Kidney epithelial cell (primary cell): ENCODE data around the gene REXO5. TPM values are rescaled to one million over a fixed set of nuclear protein-coding genes. Genes with fewer than 3 reads are reported as not detected.
A peak's percentile ranks its signal among the peaks of the same experiment; 100 is the strongest.

Experiments used
- DNase-seq: peaks from one replicate; pipeline ENCODE4 v3.0.0-alpha.2; 2010; ENCODE audit warnings: low read depth
- H3K27me3 ChIP-seq: 2 replicates; pipeline ENCODE4 v1.6.0; 2011; ENCODE audit warnings: low read length; ENCODE audit not compliant: control insufficient read depth, insufficient read depth
- H3K36me3 ChIP-seq: 2 replicates; pipeline ENCODE4 v1.5.1; 2011; ENCODE audit warnings: low read length; ENCODE audit not compliant: control insufficient read depth, insufficient read depth
- H3K4me3 ChIP-seq: 2 replicates; pipeline ENCODE4 v1.5.1; 2011; ENCODE audit warnings: low read depth, mild to moderate bottlenecking, control low read depth, low read length
- total RNA-seq: library from RNA; depleted of rRNA; stranded (reverse); fragments of >200 nt; gene quantifications from 2 replicates; pipeline ENCODE4 v1.2.3, GENCODE V29; 2015
- TF ChIP-seq, protein P1 (sequence below): IDR thresholded peaks from 2 replicates; pipeline ENCODE4 v1.5.1; 2011; ENCODE audit warnings: mild to moderate bottlenecking, moderate library complexity, low read length, control low read depth, inconsistent platforms; ENCODE audit not compliant: insufficient read depth, poor library complexity, severe bottlenecking

The REXO5 gene
- total RNA-seq, 1 donor from 2014 or later, result 2.7 TPM

DNA sequence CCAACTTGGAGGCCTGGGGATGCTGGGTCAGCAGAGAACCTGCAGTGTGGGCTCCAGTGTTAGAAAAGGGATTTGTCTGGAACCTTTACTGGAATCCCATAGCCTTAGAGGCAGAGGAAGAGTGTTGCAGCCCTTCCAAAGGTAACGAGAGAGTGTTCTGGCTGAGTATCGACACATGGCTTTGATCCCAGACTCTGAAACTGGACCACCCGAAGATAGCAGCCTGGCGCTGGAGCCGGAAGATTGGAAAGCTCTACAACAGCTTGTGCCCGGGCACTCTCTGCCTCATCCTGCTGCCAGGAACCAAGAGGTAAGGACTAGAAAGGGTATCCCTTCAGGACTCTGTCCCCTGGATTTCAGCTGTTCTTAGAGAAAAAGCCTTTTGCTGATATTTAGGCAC, 39.7 kb downstream of the REXO5 start:
- no peak overlapping the region for H3K4me3 ChIP-seq
- H3K36me3 ChIP-seq, result no peaks in the 10 kb centered on the region
- no peaks in the 10 kb centered on the region for H3K27me3 ChIP-seq
- no peak for DNase-seq
- TF ChIP-seq, protein P1, sequence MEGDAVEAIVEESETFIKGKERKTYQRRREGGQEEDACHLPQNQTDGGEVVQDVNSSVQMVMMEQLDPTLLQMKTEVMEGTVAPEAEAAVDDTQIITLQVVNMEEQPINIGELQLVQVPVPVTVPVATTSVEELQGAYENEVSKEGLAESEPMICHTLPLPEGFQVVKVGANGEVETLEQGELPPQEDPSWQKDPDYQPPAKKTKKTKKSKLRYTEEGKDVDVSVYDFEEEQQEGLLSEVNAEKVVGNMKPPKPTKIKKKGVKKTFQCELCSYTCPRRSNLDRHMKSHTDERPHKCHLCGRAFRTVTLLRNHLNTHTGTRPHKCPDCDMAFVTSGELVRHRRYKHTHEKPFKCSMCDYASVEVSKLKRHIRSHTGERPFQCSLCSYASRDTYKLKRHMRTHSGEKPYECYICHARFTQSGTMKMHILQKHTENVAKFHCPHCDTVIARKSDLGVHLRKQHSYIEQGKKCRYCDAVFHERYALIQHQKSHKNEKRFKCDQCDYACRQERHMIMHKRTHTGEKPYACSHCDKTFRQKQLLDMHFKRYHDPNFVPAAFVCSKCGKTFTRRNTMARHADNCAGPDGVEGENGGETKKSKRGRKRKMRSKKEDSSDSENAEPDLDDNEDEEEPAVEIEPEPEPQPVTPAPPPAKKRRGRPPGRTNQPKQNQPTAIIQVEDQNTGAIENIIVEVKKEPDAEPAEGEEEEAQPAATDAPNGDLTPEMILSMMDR, result no peak

DNA sequence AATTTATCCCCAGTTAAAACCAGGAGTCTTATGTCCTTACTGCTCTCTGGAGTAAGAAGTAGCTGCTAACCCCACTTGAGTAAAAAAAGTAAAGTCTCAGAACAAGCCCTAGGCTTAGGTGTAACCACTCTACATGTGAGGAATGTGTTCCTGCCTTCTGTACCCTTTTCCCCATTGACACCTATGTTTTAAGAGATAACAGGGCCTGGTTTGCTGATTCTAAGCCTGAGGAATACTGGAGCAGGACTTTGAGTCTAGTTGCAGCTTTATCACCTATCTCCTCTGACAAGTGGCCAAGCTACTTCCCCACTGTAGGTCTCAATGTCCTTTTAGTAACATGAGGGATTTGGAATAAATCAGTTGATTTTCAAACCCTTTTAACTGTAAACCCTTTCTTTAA, 40.2 kb downstream of the REXO5 start:
- DNase-seq, result no peak
- Histone ChIP-seq H3K36me3 (no peaks in the 10 kb centered on the region), H3K4me3 (no peak overlapping the region), H3K27me3 (no peaks in the 10 kb centered on the region)
- TF ChIP-seq, protein P1, result no peak

DNA sequence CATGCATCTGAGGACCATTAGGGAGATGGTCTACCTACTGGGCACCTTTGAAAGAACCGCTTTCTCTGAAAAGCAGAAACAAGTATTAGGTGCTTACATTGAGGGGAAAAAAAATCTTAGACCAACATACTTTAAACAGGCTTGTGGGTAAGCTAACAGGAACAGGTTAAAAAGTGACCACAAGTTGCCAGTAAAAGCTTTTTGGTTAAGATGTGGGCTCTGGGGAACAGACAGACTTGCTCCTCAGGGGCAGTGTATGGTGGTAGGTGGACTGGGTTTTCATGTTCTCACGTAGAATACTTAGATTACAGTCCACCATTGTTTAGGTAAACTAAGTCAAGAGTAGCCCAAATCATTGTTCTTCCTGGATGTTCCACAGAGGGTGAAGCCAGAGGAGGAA, 41.2 kb downstream of the REXO5 start:
- Histone ChIP-seq H3K27me3 (no peaks in the 10 kb centered on the region), H3K36me3 (no peaks in the 10 kb centered on the region), H3K4me3 (no peak overlapping the region)
- TF ChIP-seq, protein P1, result no peak
- no peak for DNase-seq

DNA sequence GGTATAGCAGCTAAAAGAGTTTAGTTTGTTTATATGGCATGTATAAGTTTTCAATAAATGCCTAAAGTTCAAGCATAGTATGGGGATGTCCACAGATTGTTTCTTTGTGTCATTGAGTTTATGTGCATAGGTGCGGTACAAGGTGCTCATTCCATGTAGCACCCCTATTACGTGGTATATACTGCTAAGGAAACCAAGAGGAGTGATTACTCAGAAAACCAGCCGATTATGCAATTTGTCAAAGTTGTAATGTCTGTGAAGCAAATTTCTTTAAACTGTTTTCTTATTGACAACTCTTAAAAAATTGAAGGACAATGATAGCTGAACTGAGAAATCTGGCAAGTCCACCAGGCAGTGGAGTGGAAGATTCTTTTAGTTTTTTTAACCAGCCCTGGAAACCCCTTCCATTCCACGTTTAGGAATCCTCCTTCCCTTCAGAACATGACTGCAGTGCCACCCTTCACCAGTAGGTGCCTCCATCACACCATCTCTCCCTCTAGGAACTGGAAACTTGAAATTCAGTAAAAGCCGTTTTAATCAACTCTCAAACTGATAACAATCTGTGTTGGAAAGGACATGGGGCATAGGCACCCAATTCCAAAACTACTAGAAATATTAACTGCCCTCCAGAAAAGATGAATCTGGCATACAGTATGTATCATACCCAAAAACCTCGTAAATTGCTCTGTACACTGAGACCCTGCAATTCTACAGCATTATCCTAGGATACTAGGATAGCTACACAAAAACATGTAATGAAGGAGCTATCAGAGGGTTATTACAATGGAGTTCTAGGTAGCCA, 43.5 kb downstream of the REXO5 start:
- Histone ChIP-seq H3K4me3 (no peak overlapping the region), H3K36me3 (no peaks in the 10 kb centered on the region), H3K27me3 (no peaks in the 10 kb centered on the region)
- no peak for DNase-seq
- TF ChIP-seq, protein P1, result peak; percentile 99

DNA sequence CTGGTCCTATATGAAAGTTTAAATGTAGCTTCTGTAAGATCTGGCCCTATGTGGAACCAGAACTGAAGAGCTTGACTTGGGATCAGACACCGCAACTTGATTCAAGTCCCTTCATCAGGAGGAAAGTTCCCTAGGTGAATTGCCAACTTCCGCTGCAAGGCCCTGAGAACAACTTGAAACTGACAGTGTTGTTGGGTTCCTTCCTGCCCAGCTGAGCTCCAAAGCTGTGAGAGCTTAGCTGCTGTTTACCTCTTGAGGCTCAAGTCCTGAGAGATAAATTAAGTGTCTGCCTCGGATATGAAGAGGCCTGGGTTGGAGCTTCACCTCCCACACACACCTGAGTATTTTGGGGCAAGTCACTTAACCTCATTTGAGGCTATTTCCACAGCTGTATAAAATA, 44.7 kb downstream of the REXO5 start:
- DNase-seq, result no peak
- TF ChIP-seq, protein P1, result no peak
- H3K27me3 ChIP-seq, result no peaks in the 10 kb centered on the region
- H3K4me3 ChIP-seq, result no peak overlapping the region
- no peaks in the 10 kb centered on the region for H3K36me3 ChIP-seq

DNA sequence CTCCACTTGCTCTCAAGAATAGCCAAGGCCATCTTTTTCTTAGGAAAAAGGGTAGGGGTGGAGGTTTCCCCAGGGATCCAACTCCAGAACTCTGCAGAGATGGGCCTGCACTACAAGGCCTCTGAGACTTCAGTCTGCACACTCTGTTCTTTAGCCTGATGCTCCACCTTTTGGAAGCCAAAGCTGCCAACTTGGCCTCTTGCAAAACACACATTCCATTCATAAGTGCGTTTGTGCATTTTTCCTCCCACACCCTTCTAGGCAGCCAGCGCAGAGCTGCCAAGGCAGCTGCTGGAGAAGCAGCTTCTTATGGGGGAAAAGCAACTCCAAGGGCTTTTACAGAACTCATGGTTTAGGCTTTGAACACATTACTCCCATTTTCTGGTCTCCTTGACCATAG, 45.3 kb downstream of the REXO5 start:
- Histone ChIP-seq H3K36me3 (no peaks in the 10 kb centered on the region), H3K27me3 (no peaks in the 10 kb centered on the region), H3K4me3 (no peak overlapping the region)
- DNase-seq, result peak; percentile 50
- TF ChIP-seq, protein P1, result no peak
